Measurements from ENCODE around the gene FH. TPM values are rescaled to one million over a fixed set of nuclear protein-coding genes. Genes with fewer than 3 reads are reported as not detected.

Gene FH
- polyA plus RNA-seq, 1 donor (not counting 4 experiments of a cell fraction or from before 2014, with no cell fraction given), result 101 TPM

DNA sequence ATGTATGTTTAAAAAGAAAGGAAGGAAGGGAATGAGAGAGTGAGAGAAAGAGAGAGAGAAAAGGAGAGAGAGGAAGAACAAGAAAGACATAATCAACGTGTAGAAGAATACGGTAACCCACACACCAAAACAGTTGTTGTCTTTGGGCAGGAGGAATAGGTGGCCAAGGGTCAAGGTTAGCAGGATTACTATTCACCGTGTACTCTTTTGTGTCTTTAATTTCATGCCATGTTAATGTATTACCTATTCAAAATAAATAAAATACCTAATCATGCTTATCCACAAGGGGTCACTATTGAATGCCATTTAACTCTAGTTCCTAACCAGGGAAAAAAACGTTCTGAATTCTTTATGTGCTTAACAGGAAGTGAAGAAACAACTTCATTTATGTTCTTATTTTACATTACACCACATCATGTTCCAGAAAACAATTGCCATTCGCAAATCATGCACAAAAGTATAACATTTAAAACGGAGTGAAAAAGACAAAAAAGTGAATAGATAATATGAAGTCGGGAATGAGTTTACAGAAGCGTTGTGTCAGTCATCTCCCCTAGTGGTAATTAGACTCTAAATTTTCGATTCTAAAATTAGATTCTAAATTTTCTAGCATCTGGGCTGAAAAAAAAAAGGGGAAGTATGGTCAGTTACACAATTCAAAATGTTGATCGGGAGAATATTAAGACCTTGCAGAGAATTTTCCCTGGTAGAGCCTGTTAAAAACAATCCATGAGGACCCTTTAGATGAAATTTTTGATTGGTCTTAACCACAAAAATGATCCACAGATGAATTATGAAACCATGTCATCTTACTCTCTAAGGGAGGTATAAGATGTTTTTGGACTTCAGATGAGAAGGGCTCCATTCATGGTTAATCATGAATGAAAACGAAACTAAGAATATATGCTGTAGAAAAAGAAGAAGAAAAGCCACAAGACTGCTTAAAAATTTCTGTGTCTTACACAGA lies 11.9 kb upstream of the FH start:
- Histone ChIP-seq H3K9me3 (ENCODE audit: control insufficient read depth, low read depth, low read length) (no peaks in the 10 kb centered on the region), H3K4me2 (ENCODE audit: control insufficient read depth, extremely low read depth, insufficient read depth, low read depth, low read length) (peak overlapping the region; percentile 97), H3K4me1 (ENCODE audit: control insufficient read depth, extremely low read depth, insufficient read depth, low read length) (peaks cover 9% of the 10 kb centered on the region), H3K4me3 (ENCODE audit: control insufficient read depth in 2 of 3, extremely low read depth in 1 of 3, insufficient read depth in 2 of 3, low read depth in 1 of 3, low read length in 3 of 3) (peak overlapping the region; percentile 25 to 83 (median 75)), H3K27me3 (ENCODE audit: control insufficient read depth, extremely low read depth, insufficient read depth, low read length) (no peaks in the 10 kb centered on the region), H3K9ac (ENCODE audit: control insufficient read depth, extremely low read depth, insufficient read depth, low read length) (peak overlapping the region; percentile 71), H3K79me2 (ENCODE audit: control insufficient read depth, insufficient read depth, low read length) (no peaks in the 10 kb centered on the region), H3K36me3 (ENCODE audit: control insufficient read depth in 2 of 2, extremely low read depth in 1 of 2, insufficient read depth in 2 of 2, low read length in 2 of 2) (no peaks in the 10 kb centered on the region), H3K9me1 (ENCODE audit: control insufficient read depth, extremely low read depth, insufficient read depth, low read length) (no peaks in the 10 kb centered on the region), H4K20me1 (ENCODE audit: control insufficient read depth, extremely low read depth, insufficient read depth, low read length) (no peaks in the 10 kb centered on the region), H2AFZ (ENCODE audit: control insufficient read depth, low read length) (peak overlapping the region; percentile 95), H3K27ac (ENCODE audit: control insufficient read depth, insufficient read depth, low read length) (peak overlapping the region; percentile 77)
- TF ChIP-seq EZH2 (IDR thresholded peaks at IDR 0.05; ENCODE audit: low read length), result no peak
- TF ChIP-seq, protein P1, sequence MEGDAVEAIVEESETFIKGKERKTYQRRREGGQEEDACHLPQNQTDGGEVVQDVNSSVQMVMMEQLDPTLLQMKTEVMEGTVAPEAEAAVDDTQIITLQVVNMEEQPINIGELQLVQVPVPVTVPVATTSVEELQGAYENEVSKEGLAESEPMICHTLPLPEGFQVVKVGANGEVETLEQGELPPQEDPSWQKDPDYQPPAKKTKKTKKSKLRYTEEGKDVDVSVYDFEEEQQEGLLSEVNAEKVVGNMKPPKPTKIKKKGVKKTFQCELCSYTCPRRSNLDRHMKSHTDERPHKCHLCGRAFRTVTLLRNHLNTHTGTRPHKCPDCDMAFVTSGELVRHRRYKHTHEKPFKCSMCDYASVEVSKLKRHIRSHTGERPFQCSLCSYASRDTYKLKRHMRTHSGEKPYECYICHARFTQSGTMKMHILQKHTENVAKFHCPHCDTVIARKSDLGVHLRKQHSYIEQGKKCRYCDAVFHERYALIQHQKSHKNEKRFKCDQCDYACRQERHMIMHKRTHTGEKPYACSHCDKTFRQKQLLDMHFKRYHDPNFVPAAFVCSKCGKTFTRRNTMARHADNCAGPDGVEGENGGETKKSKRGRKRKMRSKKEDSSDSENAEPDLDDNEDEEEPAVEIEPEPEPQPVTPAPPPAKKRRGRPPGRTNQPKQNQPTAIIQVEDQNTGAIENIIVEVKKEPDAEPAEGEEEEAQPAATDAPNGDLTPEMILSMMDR (optimal IDR thresholded peaks at IDR 0.05 in 1 of 3, IDR thresholded peaks at IDR 0.05 in 1 of 3, conservative IDR thresholded peaks at IDR 0.05 in 1 of 3; ENCODE audit: extremely low read depth in 1 of 3, insufficient read depth in 2 of 3, low read length in 3 of 3), result peak in 2 of 3 experiments; percentile 1 to 31
- FAIRE-seq, result no peak
- dilution Hi-C loops (cut with MboI; ENCODE audit: extremely low pct_ligation_motif_present, low sequenced_read_pairs), result no loop called here
- DNase-seq (ENCODE audit: low read depth, low spot score), result no peak

DNA sequence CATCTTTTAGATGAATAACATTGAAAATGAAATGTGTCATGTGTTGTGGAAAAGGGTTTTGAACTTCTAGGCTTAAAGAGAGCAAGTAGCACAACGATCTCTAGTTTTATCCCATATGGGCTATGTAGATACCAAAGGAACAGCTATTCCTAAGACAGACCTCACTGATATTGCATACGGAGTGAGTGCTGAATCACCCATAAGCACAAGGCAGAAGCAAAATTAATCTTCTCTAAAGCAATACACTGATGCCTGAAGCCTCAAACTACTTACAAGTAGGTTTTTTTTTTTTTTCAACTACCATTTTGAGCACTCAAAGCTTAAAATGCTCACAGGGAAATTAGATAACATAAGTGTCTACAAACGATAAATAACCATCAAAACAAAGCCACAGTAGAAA lies 7.6 kb upstream of the FH start:
- H3K27me3 ChIP-seq (ENCODE audit: control insufficient read depth, extremely low read depth, insufficient read depth, low read length), result no peaks in the 10 kb centered on the region
- H3K9me1 ChIP-seq (ENCODE audit: control insufficient read depth, extremely low read depth, insufficient read depth, low read length), result no peaks in the 10 kb centered on the region
- no peaks in the 10 kb centered on the region for H4K20me1 ChIP-seq (ENCODE audit: control insufficient read depth, extremely low read depth, insufficient read depth, low read length)
- FAIRE-seq (no peak), DNase-seq (ENCODE audit: low read depth, low spot score) (no peak)
- H2AFZ ChIP-seq (ENCODE audit: control insufficient read depth, low read length), result no peak overlapping the region
- no peak overlapping the region for H3K4me3 ChIP-seq (ENCODE audit: control insufficient read depth in 2 of 3, extremely low read depth in 1 of 3, insufficient read depth in 2 of 3, low read depth in 1 of 3, low read length in 3 of 3)
- no peaks in the 10 kb centered on the region for H3K79me2 ChIP-seq (ENCODE audit: control insufficient read depth, insufficient read depth, low read length)
- H3K9me3 ChIP-seq (ENCODE audit: control insufficient read depth, low read depth, low read length), result no peaks in the 10 kb centered on the region
- H3K36me3 ChIP-seq (ENCODE audit: control insufficient read depth in 2 of 2, extremely low read depth in 1 of 2, insufficient read depth in 2 of 2, low read length in 2 of 2), result no peaks in the 10 kb centered on the region
- peaks cover 1% of the 10 kb centered on the region for H3K4me1 ChIP-seq (ENCODE audit: control insufficient read depth, extremely low read depth, insufficient read depth, low read length)
- H3K27ac ChIP-seq (ENCODE audit: control insufficient read depth, insufficient read depth, low read length), result no peak overlapping the region
- no peak overlapping the region for H3K4me2 ChIP-seq (ENCODE audit: control insufficient read depth, extremely low read depth, insufficient read depth, low read depth, low read length)
- TF ChIP-seq EZH2 (IDR thresholded peaks at IDR 0.05; ENCODE audit: low read length), result no peak
- TF ChIP-seq, protein P1 (optimal IDR thresholded peaks at IDR 0.05 in 1 of 3, IDR thresholded peaks at IDR 0.05 in 1 of 3, conservative IDR thresholded peaks at IDR 0.05 in 1 of 3; ENCODE audit: extremely low read depth in 1 of 3, insufficient read depth in 2 of 3, low read length in 3 of 3), result no peak
- no peak overlapping the region for H3K9ac ChIP-seq (ENCODE audit: control insufficient read depth, extremely low read depth, insufficient read depth, low read length)
- dilution Hi-C loops (cut with MboI; ENCODE audit: extremely low pct_ligation_motif_present, low sequenced_read_pairs), result no loop called here

All from keratinocyte (primary cell).